ENCODE data around the gene GATA5.

The GATA5 gene

GRCh38 chr20:62451970-62452369, 23.8 kb downstream of the GATA5 start:
- DNase-seq = no peak

DNA sequence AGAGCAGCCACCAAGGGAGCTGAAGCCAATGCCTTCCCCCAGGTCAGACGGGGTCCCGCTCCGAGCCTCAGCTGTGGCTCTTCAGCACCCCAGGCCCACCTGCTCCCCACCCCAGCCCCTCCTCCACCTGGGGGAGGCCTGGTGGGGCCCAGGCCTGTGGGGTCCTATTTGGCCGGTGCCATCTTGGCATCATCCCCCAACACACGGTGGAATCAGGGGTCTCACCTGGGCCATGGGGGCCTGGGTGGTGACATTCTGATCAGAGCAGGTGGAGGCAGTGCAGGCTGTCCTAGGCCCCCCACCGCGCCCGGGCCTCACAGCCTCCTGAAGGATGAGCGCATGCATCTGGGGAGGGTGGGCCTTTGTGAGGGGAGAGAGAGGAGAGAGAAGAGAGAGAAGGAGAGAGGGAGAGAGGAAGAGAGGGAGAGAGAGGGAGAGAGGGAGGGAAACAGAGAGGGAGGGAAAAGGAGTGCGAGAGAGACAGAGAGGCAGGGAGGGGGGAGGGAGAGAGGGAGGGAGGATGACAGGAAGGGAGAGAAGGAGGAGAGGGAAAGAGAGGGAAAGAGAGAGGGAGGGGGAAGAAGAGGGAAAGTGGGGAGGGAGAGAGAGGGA, 24.5 kb downstream of the GATA5 start:
- DNase-seq = no peak

GRCh38 chr20:62449951-62450691, 25.7 kb downstream of the GATA5 start:
- no peak for DNase-seq

DNA sequence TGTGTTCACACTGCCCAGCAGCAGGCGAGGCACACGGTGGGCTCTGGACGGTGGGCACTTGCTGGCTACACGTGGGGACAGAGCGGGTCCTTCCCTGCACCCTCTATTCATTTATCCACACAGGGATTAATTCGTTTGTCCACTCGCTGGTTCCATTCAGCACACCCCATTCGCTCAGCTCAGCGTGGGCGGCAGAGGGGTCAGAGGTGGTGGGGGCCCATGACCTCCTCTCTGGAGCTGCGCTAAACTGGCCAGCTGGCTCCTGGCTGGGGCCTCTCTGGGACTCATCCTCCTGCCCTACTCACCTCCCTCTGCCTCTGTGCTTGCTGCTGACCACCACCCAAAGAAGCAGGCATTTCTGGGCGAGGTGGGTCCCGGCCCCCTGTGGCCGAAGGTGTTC, 27.0 kb downstream of the GATA5 start:
- no peak for DNase-seq

DNA sequence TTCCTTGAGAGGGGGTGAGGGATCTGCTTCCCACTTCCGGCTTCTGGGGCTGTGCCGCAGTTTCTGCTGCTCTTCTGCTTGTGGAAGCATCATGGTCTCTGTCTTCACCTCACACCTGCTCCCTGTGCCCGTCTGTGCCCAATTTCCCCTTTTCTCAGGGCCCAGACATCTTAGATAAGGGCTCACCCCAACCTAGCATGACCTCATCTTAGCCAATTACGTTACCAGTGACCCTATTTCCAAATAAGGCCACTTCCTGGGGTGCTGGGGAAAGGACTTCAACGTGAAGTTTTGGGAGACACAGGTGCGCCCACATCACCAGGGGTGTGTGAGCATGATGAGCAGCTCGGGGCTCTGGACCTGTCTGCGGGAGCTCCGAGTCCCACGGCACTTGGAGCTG, 27.8 kb downstream of the GATA5 start:
- no peak for DNase-seq

- DNase-seq = no peak
Measured at GRCh38 chr20:62446888-62447869, 28.6 kb downstream of the GATA5 start.

- DNase-seq = no peak
Measured at GRCh38 chr20:62446481-62446880, 29.3 kb downstream of the GATA5 start.

- DNase-seq = no peak
Measured at GRCh38 chr20:62445553-62446340, 30.0 kb downstream of the GATA5 start.

GRCh38 chr20:62444286-62444685, 31.5 kb downstream of the GATA5 start:
- DNase-seq = no peak

- DNase-seq = no peak
Measured at GRCh38 chr20:62441987-62442539, 33.7 kb downstream of the GATA5 start.

DNA sequence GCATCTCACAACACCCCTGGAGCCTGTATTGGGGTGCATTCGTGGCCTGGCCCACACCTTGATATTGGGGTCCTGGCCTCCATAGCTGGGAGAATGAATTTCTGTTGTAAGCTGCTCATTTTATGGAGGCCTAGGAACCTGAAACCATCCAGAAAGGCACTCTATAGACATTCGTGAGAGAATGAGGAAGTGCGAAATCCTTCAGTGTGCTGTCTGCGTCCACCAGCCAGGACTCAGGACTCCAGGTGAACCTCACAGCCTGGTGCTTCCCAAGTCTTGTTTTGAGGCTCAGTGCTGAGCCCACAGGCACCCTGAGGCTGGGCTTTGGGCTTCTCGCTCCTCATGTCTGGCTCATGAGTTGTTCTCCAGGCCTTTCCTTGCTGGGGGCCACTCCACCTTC, 36.6 kb downstream of the GATA5 start:
- DNase-seq = no peak

GRCh38 chr20:62437927-62438326, 37.9 kb downstream of the GATA5 start:
- no peak for DNase-seq

GRCh38 chr20:62437496-62437895, 38.3 kb downstream of the GATA5 start:
- DNase-seq = no peak

DNA sequence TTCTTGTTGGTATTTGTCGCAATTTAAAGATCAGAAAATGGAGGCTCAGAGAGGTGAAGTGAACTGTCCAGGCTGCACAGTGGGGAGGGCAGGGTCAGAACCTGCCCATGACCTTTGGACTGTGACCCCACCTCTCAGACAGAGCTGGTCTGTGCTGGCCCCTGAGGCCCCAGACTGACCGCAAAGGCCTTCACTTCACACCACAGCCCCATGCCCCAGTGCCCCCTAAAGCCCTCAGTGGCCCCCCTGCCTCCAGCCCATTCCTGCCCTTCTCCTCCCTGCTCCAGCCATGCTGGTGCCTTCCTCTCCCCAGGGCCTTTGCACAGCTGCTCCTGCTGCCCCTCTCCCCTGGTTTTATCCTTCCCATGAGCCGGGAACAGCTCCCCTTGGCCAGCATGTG, 39.1 kb downstream of the GATA5 start:
- no peak for DNase-seq

GRCh38 chr20:62433658-62434497, 41.9 kb downstream of the GATA5 start:
- no peak for DNase-seq

DNA sequence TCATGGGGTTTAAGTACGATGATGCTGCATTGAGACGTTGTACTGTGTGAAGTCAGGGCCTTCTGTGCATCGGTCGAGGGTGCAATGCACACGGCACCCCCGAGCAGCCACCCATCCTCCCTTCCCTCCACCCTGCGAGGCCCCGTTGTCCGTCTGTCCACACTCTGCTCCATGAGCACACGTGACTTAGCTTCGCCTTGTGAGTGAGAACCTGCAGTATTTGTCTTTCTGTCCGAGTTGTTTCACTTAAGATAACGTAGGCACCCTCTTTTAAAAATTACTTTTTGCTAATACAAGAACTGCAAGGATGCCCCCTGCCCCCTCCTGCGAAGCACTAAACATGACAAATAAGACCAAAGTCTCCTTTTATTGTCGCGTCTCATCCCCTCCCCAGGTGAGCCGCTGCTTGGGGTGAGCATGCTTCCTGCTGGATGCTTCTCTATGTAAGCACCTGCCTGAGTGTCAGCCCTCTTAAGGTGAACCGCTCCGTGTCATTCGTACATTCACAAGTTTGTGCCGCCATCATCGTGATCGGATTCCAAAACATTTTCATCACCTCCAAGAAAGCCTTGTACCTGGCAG, 44.8 kb downstream of the GATA5 start:
- no peak for DNase-seq

GRCh38 chr20:62430311-62430853, 45.4 kb downstream of the GATA5 start:
- no peak for DNase-seq

DNA sequence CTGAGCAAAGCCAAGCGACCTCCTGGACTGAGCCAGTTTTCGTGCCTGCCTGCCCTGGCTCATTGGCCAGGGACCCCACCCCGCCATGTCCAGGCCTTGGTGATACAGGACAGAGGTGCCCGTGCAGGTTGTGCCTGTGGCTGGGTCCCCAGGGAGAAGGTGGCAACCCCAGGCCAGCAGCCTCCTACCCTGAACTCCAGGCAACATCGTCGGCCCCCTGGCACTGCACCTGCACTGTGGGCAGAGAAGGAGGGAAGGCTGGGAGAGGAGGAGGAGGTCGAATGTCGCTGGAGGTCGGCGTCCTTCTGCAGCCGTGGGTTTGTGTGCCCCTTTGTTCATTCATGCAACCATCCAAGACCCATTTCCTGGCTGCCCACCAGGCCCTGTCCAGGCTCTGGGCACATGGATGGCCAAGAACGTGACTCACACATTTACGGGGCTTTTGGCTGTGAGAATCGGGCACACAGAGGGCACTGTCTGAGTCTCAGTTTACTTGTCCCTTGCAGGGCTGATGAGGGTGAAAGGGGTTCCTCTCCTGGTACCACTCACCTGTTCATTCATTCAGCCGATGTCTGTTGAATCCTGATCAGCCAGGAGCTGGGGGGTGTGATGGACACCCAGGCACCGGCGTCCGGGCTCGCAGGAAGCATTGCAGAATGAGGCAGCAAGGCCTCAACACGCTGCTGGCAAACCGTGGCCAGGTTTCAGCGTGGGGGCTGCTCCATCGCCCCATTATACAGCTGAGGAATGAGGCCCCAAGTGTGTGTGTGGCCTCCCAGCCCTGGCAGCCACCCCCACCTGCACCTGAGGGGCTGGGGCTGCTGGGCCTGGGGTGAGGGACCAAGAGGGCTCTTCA, 46.1 kb downstream of the GATA5 start:
- no peak for DNase-seq
